Pulmonary artery endothelial cell (primary cell): ENCODE results near the gene PAX5. TPM values are rescaled to one million over a fixed set of nuclear protein-coding genes. Genes with fewer than 3 reads are reported as not detected.
"Not testable (repeated sequence)": the region's sequence is repeated elsewhere in the genome, so short reads cannot be mapped to it uniquely, and the experiment has no call there.

Source experiments
- DNase-seq: peaks from one replicate; pipeline ENCODE4 v3.0.0-alpha.2; 2011; ENCODE audit warnings: low read depth, low spot score
- total RNA-seq: library from RNA; depleted of rRNA; stranded (reverse); fragments of >200 nt; gene quantifications from 2 replicates; pipeline ENCODE4 v1.2.3, GENCODE V29; 2014

The PAX5 gene
- total RNA-seq, 1 donor from 2014 or later = not detected

DNA sequence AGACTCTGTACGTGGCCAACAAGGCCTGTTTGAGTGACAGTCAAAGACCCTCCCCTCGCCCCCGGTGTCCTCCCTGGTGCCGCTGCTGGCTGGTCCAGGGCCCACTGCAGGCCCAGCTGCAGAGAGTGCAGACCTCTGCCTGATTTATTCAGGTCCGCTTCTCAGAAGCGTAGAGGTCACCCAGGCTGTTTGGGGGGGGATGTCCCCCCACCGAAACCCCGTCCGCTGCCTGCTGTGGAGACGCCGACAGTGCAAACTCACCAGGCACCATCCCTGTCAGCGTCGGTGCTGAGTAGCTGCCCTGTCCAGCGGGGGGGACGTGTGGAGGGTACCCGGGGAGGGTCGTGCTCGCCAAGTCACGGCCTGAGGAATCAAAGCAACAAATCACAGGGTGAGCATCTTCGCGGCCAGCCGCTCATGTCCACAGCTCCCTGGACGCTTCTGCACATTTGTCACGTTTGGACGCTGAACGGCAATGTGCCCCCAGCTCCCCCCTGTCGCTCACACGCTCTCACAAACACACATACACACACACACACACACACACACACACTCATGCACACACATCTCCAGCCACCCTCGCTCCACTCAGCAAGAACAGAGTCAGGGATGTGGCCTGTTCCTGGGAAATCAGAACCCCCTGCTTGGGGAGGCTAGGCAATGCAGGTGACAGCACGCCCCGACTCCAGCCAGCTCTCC lies 152.2 kb downstream of the PAX5 start:
- DNase-seq = no peak

DNA sequence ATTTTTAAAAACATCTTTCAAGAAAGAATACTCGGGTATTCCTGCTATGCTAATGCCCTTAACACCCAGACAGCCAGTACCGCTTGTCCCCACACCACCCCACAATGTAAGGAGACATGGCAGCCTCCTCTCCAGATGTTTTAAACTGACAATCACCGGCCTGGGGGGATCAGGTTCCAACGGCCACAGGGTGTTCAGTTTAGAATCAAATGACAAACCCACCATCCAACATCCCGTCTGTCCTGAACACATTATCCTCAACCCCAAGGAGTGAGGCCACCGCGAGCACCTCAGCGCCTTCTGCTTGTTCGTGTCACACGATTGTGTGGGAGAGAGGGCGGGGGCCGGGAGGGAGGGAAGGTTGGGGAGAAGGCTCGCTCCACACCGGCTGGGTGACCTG lies 152.8 kb downstream of the PAX5 start:
- DNase-seq = no peak

DNA sequence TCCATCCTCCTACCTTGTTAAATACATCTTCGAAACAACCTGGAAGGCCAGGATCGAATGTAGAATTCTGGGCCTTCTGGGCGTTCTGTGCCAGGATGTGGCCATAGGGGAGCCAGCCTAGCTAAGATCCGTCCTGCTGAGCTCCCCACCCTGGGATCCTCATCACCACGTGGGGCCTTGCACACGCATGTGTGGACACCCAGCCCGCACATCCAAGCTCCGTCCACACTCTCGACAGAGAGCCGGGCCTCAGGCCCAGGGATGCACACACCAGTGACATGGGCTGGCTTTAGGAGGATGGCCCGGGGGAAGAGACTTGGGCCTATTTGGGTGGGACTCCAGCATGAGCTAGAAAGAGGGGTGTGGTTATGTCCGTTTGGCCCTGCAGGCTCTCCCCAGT lies 154.0 kb downstream of the PAX5 start:
- DNase-seq = no peak

DNA sequence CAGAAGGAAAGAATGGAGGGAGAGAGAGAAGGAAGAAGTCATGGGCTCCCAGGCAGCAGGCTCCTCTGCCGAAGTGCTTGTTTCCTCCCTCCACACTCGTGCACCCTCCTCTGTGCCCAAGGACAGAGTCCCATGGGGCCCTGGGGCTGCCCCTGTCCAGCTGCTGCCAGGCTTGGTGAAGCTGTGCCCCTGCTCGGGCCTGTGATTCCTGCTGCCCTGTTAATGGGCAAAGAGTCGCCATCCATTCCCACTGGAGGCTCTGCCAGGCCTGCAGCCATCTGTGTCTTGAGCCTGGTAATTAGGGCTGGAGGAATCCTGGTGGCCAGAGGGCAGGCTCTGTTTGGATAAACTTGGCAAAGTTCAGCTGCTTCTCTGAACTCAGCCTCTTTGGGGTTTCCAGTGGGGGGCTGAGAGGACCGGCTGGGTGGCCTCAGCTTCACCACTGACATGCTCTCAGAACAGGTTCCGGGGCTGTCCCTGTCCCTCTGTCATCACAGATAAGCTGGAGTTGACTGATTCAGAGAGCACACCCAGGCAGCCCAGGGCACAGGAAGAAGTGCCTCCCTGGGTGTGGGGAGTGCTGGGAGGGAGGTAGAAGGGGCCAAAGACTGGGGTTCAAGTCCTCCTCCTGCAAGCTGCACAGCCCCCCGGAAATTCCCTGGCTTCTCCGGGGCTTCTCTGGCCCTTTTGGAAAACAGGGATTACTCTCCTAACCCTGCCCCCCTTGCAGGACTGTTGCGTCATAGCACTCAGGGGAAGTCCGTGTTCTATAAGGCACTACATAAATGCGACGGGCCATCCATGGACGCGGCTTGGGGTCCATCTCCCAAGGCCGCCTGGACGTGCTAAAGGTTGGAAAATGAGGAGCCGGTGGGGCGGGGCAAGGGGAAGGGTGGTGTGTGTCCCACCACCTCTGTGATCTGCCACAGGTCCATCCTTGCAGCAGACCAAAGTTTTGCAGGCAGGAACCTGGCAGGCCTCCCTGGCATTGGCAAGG lies 154.8 kb downstream of the PAX5 start:
- no peak for DNase-seq

DNA sequence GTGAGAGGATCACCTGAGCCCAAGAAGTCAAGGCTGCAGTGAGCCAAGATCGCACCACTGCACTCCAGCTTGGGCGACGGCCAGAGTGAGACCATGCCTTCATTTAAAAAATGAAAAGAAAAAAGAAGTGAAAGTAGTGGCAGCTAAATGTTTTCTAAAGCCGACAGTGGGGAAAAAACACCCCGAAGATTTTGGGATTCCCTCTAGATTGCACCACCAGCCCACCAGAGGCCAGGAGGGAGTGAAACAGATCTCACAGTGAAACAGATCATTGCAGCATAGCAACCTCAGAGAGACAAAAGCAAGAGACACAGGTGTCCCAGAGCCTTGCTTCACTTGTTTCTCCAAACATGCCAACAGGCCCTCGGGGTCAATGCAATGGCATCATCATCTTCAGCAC lies 156.8 kb downstream of the PAX5 start:
- DNase-seq = no peak

DNA sequence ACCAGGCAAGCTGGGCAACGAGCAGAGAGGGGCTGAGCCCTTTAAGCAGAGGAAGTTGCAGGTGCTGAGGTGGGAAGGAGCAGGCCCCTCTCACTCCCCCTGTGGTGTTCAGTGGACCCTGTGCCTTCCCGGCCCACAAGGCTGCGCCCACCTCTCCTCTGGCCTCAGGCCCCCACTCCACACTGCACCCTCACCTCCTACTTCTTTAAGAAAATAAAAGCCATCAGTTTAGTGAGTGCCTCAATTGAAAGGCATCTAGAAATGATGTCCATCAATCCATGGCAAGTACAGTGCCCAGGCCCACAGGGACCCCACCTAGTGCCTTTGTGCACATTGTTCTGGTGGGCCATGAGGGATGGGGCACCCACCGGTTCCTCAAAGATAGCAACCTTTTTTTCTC lies 158.0 kb downstream of the PAX5 start:
- DNase-seq = no peak

DNA sequence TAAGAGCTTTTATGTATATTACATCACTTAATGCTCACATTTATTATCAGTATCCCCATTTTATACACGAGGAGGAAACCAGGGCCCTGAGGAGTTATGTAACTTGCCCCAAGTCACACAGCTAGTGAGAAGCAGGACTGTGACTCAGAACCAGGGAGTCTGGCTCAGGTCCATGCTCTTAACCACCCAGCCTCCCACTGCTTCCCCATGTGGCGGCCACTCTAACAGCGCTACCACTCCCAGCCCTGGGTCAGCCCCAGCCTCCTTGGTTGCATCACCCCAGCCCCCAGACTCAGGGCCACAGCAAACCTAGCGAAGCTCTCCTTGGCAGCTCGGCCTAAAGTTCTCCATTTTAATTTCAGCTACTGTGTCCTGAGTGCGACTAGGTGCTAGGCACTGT lies 159.1 kb downstream of the PAX5 start:
- no peak for DNase-seq

DNA sequence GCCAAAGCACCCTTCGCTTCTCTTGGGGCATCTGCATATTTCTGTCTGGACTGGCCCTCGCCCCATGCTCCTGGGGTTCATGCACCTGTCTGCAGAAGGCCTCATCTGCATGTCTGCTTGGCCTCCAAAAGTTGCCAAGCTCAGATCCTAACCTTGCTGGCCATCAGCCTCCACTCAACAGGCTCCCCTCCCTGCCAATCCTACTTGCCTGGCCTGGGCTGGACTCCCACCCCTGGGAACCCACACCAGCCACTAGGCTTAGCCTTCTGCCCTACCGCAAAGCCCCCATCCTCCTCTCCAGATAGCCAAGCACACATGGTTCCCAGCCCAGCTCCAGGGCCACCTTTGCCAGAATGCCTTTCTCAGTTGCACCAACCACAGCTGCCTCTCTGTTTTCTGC lies 159.8 kb downstream of the PAX5 start:
- no peak for DNase-seq

DNA sequence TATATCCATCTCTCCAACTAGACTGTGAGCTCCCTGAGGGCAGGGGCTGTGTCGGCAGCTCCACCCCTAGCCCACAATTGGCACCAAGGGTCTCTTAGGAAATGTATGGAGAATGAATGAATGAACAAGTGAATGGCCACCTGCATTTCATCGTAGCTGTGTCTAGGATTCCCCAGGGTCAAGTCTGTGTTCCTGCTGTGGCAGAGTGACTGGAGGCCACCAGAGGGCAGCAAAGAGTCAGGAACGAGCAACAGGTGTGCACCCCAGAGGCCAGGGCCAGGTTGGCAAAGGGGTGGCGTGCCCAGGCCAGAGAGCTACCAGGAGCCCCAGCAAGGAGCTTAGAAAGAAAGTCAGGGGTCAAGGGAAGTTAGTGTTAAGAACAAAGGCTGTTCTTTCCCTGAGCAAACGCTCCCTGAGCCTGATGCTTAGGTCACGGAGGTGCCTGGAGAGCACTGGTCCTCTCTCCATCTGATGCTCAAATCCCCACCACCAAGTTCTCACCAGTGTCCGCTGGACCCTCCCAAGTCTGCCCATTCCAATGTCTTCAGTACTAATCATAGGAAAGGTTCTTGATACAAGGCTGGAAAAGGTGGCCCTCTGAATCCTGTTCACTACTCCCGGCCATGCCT lies 160.7 kb downstream of the PAX5 start:
- DNase-seq = peak; percentile 8

DNA sequence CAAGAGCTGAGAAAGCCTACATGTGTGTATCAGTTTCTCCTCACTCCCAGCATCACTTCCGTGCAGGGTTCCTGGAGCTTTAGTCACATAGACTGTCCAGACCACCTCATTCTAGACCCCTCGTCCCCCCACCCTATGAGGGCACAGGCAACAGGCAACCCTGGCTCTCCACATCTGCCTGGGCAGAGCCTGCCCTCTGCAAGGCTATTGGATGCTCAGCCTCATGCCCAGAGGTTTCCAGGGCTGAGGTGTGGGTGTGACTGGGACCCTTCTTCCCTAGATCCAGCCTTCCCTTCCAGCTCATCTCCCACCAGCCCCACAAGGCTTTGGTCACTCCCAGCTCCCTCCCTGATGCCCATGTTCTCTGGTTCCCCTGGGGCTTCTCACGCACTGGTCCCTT lies 161.4 kb downstream of the PAX5 start:
- DNase-seq = no peak

DNA sequence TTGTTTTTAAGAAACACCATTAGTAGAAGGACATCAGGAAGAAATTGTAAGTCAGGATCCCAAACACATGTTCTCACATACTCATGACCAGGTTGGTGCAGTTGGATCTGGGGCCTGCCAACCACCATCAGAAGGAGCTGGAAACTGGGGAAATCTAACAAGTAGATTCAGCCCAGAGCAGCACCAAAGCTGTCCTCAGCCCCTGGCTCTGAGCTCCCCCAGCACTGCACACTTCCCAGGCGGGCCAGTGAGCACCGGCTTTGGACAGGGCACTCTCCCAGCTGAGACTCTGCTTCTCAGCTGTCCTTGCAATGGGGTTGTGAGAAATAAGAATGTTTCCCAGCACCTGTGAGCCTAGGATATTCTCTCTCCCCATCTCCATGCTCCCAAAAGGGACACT lies 162.5 kb downstream of the PAX5 start:
- no peak for DNase-seq

DNA sequence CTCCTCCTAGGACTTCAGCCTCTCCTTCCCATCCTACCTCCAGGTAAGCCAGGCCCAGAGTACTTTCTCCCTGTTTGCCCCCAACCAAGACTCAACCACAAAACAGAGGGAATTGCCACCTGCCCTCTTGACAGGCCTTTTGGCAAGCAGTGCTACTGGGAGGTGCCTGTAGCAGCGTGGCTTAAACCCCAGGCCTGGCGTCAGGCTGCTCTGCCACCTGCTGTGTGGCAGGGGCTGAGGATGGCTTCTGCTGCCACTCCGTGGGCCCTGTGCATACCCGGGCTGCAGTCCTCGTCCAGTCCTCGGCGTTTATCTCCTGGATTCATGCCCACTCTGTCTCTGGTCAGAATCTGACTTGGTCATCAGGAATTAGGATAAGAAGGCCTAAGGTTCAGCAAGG lies 163.1 kb downstream of the PAX5 start:
- no peak for DNase-seq

DNA sequence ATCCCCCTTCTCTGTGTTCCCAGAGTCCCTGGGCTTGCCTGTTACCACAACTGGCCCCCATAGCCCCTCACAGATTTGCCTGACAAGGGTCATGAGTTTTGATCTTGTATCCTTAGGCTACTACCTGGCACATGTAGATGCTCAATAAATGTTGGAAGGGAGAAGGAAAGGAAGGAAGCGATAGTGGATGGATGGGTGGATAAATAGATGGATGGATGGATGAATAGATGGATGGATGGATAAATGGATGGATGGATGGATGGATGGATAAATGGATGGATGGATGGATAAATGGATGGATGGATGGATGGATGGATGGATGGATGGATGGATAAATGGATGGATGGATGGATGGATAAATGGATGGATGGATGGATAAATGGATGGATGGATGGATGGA lies 164.5 kb downstream of the PAX5 start:
- not testable (repeated sequence) for DNase-seq

DNA sequence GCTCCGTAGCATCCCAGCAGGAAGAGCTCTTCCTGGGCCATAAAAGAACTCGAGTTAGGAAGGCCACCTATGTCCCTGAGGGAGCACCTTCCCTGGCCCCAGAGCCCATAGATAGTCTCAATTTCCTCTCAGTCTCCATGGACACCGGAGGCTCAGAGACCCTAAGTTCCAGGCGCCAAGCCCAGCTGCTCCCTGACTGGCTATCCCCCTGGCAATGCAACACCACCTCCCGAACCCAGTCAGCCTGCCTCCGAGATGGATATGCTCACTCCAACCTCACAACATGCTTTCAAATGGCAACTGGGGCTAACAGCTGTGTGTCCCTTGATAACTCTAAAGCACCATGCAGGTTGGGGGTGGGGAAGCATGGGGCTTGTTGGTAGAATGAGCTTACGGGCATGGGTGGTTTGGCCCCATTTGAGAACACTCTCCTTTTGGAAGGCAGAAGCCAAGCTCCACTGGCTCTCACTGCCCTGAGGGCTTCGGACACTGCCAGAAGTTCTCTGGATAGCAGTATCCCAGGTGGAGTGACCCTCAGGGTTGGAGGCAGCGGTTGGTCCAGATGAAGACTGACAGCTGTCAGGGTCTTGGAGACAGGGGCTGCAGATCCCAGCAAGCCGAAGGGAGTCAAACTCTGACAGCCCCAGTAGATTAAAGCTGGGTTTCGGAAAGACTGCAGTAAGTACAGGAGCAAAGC lies 165.3 kb downstream of the PAX5 start:
- DNase-seq = no peak

DNA sequence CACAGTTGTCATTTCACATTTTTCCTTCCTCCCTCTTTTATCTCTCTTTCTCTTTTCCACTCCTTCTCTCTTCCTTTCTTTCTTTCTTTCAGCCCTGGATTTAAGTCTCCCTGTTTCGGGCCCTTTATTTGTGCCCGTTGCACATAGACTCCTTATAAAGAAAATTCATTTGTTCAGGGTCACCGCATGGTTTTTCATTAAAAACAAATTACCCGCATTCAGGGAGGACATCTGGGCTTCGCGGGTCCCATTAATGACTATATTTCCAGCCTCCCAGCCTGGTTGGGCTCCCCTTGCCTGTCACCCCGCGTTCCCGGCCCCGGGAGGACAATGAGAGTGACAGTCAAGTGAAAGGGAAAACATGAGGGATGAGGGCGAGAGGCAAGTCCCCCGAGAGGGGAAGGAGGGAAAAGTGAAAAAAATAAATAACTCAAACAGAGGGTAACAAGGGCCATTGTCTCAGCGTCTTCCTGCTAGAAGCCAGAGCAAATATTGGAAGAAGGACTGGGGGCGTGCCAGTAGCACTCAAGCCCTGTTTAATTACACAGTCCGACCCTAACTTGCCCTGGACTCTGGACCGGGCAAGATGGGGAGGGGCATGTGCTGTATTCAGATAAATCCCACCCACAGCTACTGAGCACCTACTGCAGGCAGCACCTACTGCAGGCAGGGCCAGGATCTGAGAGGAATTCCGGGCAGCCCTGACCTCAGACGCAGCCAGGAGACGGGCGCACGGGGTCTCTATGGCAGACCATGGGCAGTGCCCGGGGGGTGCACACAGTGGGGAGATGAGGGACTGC lies 166.2 kb downstream of the PAX5 start:
- no peak for DNase-seq

DNA sequence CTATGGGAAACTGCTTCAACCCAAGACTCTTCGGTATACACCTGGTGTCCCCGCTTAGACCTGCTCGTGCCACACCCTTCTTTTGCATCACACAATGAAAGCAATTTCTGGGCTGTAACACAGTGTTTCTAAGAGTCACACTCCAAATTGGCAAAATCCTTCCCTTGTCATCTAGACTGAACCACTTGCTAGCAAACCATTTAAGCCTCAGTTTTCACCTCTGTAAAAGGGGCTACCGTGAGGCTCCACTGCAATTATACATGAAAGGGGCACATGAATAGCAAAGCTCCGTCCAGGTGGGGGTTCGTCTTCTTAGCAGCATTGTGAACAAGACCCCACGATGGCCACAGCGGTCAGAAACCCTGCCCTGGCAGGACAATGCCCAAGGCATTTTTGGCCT lies 166.8 kb downstream of the PAX5 start:
- DNase-seq = no peak

DNA sequence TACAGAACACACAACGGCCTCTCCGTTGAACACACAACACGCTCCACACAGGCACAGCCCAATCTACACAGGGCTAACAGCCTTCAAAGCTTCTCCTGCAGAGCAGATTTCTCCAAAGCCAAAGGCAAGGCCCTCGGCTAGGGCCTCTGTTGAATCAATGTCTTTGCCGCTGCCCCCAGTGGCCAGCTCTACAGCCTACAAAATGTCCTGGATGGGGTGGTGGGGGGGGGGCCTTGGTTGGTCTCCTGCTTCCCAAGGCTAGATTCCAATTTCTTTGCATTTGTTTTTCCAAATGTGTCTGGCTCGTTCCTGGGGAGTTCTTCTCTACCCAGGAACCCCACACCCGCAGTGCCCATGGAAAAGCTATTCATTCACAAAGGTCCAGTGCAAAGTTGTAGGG lies 167.2 kb downstream of the PAX5 start:
- DNase-seq = no peak

DNA sequence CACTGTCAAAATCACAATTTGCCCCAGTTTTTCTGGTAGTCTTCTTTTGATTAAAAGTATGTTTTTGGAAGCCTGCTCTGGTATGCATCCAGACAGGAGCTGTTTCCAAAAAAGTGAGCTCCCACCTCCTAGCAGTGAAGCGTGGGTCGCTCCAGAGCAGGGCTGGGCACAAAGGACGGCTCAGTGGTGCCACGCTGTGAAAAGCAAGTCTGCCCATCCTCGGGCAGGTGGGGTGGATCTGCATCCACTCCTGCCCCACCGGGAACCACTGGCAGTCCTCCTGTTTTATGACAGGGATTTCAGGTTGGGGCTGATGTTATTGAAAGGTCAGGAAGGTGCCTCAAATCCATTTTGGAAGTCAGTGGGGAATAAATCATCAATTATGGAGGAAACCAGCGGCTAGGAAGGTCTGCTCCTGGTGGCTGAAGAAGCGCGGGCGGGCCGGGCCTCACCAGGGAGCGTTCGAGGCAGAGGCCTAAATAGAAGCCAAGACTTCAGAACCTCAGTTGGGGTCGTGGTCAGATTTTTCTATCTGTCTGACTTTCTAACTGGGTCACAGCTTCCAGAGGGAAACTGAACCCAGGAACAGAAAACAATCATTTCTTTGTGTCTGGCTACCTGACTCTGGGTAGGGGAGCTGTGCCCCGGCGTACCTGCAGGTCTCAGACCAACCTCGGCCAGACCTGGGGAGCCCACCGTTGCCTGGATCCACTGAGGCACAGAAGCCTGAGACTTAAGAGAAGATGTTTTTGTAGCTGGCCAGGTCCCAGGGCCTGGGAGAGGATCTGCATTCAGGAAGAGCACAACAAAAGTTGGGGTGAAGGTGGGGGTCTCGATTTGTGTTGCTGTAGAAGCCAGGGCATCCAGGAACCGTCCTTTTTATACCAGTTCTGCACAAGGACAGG lies 168.1 kb downstream of the PAX5 start:
- DNase-seq = no peak

DNA sequence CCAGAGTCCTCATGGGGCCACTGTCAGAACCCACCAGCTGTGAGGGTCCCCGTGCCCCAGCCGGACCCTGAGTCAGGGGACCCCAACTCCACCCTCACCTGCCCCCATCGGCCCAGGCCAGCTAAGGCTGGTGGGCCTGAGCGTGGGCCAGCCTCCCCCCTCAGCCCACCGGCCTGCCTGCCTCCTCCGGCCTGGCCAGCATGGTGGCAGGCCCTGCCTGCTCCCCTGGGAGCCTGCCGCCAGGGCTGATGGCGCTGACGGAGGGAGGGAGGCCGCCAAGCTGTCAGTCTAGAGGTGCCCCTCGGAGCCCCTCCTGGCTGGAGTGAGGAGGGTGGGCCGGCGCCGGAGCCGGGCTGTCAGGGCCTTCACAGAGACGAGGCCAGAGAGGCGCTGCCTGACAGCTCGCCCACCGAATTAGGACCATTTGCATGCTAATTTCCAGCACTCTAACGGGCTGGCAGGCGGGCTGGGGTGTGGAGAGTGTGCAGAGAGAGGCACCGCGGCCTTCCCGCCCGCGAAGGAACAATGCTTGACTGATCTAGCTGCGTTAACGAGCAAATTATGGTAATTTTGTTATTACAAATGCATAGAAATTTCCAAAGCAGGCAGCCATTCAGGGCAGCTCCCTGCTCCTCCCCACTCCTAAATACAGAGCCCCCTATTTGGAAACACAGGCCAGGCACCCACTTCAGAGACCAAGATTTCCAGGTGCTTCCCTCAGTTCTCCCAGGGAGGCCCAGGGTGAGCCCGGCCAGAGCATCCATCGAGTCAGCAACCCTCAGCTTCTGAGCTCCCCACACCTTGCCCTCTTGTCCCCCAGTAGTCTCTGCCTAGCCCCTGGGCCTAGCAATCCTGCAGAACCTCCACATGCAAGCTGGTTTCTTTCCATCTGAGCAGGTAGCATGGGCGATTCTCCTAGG lies 169.3 kb downstream of the PAX5 start:
- DNase-seq = no peak
